ENCODE measurements around the gene ADCY7.

- TF ChIP-seq CTCF (IDR thresholded peaks at IDR 0.05) (no peak), POLR2A (IDR thresholded peaks at IDR 0.05) (no peak)
Observed at GRCh38 chr16:50298591-50299507, 32.5 kb downstream of the ADCY7 start.

All from right lobe of liver (tissue), 4 donors.